Ishikawa (cell line): Measurements from ENCODE around the gene RAB3IL1.

Experiments
- CEBPB ChIP-seq: IDR thresholded peaks from 2 replicates; pipeline ENCODE4 v1.6.1; 2012
- CREB1 ChIP-seq: IDR thresholded peaks from 2 replicates; pipeline ENCODE4 v1.6.1; 2012; ENCODE audit warnings: low read depth
- MAX ChIP-seq: IDR thresholded peaks from 2 replicates; pipeline ENCODE4 v1.6.1; 2012
- RAD21 ChIP-seq: IDR thresholded peaks from 2 replicates; pipeline ENCODE4 v1.6.1; 2012; ENCODE audit warnings: low read depth
- REST ChIP-seq: IDR thresholded peaks from 2 replicates; pipeline ENCODE4 v1.6.1; 2012; ENCODE audit warnings: low read depth, mild to moderate bottlenecking
- TAF1 ChIP-seq: IDR thresholded peaks from 2 replicates; pipeline ENCODE4 v1.6.1; 2012; ENCODE audit warnings: low read depth, mild to moderate bottlenecking

- TF ChIP-seq MAX (no peak), CEBPB (no peak), CREB1 (no peak), RAD21 (no peak), TAF1 (no peak), REST (no peak)
Measured at GRCh38 chr11:61908730-61909316, 8.5 kb downstream of the RAB3IL1 start.
